ENCODE data around the gene EMC9. TPM values are rescaled to one million over a fixed set of nuclear protein-coding genes. Genes with fewer than 3 reads are reported as not detected.

The EMC9 gene
- total and polyA plus RNA-seq, 2 of the 8 experiments (the other 6 are each of a cell fraction or from before 2014, with no cell fraction given) = 38.4 to 47.2 TPM

DNA sequence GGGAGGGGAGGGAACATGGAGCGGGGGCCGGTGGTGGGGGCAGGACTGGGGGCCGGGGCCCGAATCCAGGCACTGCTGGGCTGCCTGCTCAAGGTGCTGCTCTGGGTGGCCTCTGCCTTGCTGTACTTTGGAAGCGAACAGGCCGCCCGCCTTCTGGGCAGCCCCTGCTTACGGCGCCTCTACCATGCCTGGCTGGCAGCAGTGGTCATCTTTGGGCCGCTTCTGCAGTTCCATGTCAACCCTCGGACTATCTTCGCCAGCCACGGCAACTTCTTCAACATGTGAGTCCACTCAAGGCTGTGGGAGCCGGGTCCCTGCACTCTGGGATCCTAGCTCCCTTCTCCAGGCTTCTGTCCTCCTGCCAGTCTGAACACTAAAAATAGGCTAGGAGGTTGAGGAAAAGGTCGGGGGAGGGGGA, 9.8 kb downstream of the EMC9 start:
- Histone ChIP-seq H3K56ac (replicated peaks; ENCODE audit: insufficient read length, low read depth, low read length) (no peak overlapping the region), H4K8ac (ENCODE audit: extremely low read depth, insufficient read depth, low read length) (peak overlapping the region; percentile 57; the same call in 1 of the 2 replicates), H2AK5ac (ENCODE audit: low read depth, low read length) (no peak overlapping the region), H3K4me3 (ENCODE audit: extremely low read depth in 1 of 4, insufficient read depth in 2 of 4, low read depth in 3 of 4, low read length in 4 of 4) (no peak overlapping the region), H2BK20ac (ENCODE audit: low read length) (no peak overlapping the region), H4K91ac (replicated peaks; ENCODE audit: insufficient read length, low read length) (no peak overlapping the region), H2AFZ (ENCODE audit: low read length) (no peak overlapping the region), H2BK120ac (replicated peaks; ENCODE audit: low read depth, low read length) (no peak overlapping the region), H3K4me2 (ENCODE audit: insufficient read depth in 1 of 2, low read depth in 2 of 2, low read length in 2 of 2) (no peak overlapping the region), H2BK5ac (ENCODE audit: low read depth, low read length) (no peak overlapping the region), H3K4me1 (replicated peaks in 1 of 4; ENCODE audit: control insufficient read depth in 3 of 4, insufficient read depth in 4 of 4, low read length in 3 of 4) (peaks cover 0 to 4% (median under 1%) of the 10 kb centered on the region in 4 experiments; a peak in 3 of 7 replicates), H2BK12ac (ENCODE audit: low read depth, low read length) (no peak overlapping the region), H3K18ac (ENCODE audit: extremely low read depth, low read length) (no peak overlapping the region), H3K9ac (replicated peaks in 1 of 4; ENCODE audit: extremely low read depth in 1 of 4, low read depth in 3 of 4, low read length in 3 of 4) (no peak overlapping the region; a peak in 1 of 7 replicates), H3K79me1 (ENCODE audit: low read depth, low read length) (no peaks in the 10 kb centered on the region), H3K4ac (replicated peaks; ENCODE audit: insufficient read length, low read depth, low read length) (no peak overlapping the region), H3K23me2 (ENCODE audit: low read depth, low read length) (peaks cover 5% of the 10 kb centered on the region; the same call in 1 of the 2 replicates), H3K27me3 (replicated peaks in 1 of 4; ENCODE audit: control insufficient read depth in 3 of 4, extremely low read depth in 1 of 4, insufficient read depth in 3 of 4, low read length in 3 of 4) (no peaks in the 10 kb centered on the region), H4K20me1 (replicated peaks in 1 of 2; ENCODE audit: control insufficient read depth in 1 of 2, insufficient read depth in 2 of 2, low read length in 2 of 2) (no peaks in the 10 kb centered on the region), H3K27ac (ENCODE audit: low read depth, low read length) (no peak overlapping the region), H3K23ac (ENCODE audit: insufficient read length) (no peak overlapping the region), H3K79me2 (ENCODE audit: control insufficient read depth in 1 of 2, insufficient read depth in 2 of 2, low read length in 2 of 2) (no peaks in the 10 kb centered on the region), H3K14ac (ENCODE audit: insufficient read length) (no peak overlapping the region), H4K5ac (ENCODE audit: insufficient read length, low read depth, low read length) (no peak overlapping the region), H3K9me3 (ENCODE audit: insufficient read depth in 2 of 2, low read depth in 1 of 2, low read length in 1 of 2) (no peaks in the 10 kb centered on the region), H3K36me3 (ENCODE audit: control insufficient read depth in 2 of 4, insufficient read depth in 4 of 4, low read length in 3 of 4) (no peaks in the 10 kb centered on the region), H2BK15ac (ENCODE audit: low read length) (no peak overlapping the region)
- CTCF ChIA-PET (ENCODE audit: partially characterized antibody) = interaction anchor here (0.8 to 0.9 kb wide), 2 partner anchors 46 to 139 kb away, joined by 3 read pairs; partner anchors contain the start of gene RABGGTA
- WGBS, 2 experiments (ENCODE audit: extremely low coverage in 1 of 2, insufficient coverage in 1 of 2, insufficient read length in 1 of 2, insufficient replicate concordance in 2 of 2, low coverage in 1 of 2, low lambda C conversion rate in 2 of 2, missing lambda C conversion rate in 1 of 2) = 91% methylated on average over 12 of the region's 15 CpGs; no CpG with 5 or more reads in 1 of the 2 experiments
- POLR2A ChIA-PET (ENCODE audit: partially characterized antibody) = interaction anchor here (0.9 to 11.1 kb wide), 6 partner anchors 9 to 46 kb away, joined by 4 to 100 read pairs (median 8); partner anchors contain the start of genes DCAF11, EMC9 and NRL
- TF ChIP-seq SP1 (IDR thresholded peaks at IDR 0.05; ENCODE audit: low read depth, low read length) (no peak), SIN3A (conservative IDR thresholded peaks at IDR 0.05 in 1 of 2, IDR thresholded peaks at IDR 0.05 in 1 of 2; ENCODE audit: low read depth in 1 of 2, low read length in 2 of 2) (no peak)
- FAIRE-seq (no peak), DNase-seq (ENCODE audit: low read depth in 1 of 2, low spot score in 2 of 2) (no peak)

All from H1 (cell line).